HUES64 (cell line): Measurements from ENCODE around the gene WAPL.

Experiments
- H3K27ac ChIP-seq: 2 replicates; pipeline ENCODE4 v1.7.0; 2013; ENCODE audit warnings: low read depth, low read length, inconsistent platforms
- H3K27me3 ChIP-seq: 2 replicates; pipeline ENCODE4 v1.6.1; 2013; ENCODE audit warnings: mild to moderate bottlenecking, low read length; ENCODE audit not compliant: insufficient read depth
- H3K36me3 ChIP-seq: 2 replicates; pipeline ENCODE4 v1.6.1; 2013; ENCODE audit warnings: mild to moderate bottlenecking, low read length; ENCODE audit not compliant: insufficient read depth
- H3K4me1 ChIP-seq: 2 replicates; pipeline ENCODE4 v1.6.1; 2013; ENCODE audit warnings: mild to moderate bottlenecking, low read length, moderate library complexity; ENCODE audit not compliant: insufficient read depth
- H3K4me3 ChIP-seq: 2 replicates; pipeline ENCODE4 v1.5.1; 2013; ENCODE audit warnings: mild to moderate bottlenecking, low read length, moderate library complexity
- H3K9ac ChIP-seq: 2 replicates; pipeline ENCODE4 v1.6.1; 2013; ENCODE audit warnings: mild to moderate bottlenecking, low read depth, low read length
- H3K9me3 ChIP-seq: 2 replicates; pipeline ENCODE4 v1.6.1; 2013; ENCODE audit warnings: low read depth, low read length; ENCODE audit not compliant: insufficient read depth
- WGBS: fragments of 150-250, 120-280 bp; methylation state at CpG from one replicate; pipeline ENCODE4 v1.1.7; 2013; ENCODE audit warnings: missing lambda C conversion rate; 5-methylcytosine and 5-hydroxymethylcytosine counted together

The WAPL gene

DNA sequence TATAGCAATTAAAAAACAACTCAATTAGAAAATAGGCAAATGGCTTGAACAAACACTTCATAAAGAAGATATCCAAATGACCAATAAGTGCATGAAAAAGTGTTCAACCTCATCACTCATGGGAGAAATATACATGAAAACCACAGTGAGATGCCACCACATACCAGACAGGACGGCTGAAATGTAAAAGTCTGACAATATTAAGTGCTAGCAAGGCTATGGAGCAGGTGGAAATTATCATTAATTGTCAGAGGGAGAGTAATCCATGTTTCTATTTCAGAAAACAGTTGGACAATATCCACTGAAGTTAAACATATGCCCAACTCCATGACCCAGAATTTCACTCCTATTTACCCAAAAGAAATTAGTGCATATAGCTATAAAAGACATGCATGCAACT, 112.4 kb downstream of the WAPL start:
- Histone ChIP-seq H3K27me3 (no peaks in the 10 kb centered on the region), H3K9ac (no peak overlapping the region), H3K36me3 (no peaks in the 10 kb centered on the region), H3K27ac (no peak overlapping the region), H3K9me3 (0 out of 2 replicates have a peak, but pooled peaks cover 4% of the 10 kb centered on the region), H3K4me3 (no peak overlapping the region), H3K4me1 (no peaks in the 10 kb centered on the region)
- WGBS = 57% methylated on average over 1 of the region's 1 CpG

DNA sequence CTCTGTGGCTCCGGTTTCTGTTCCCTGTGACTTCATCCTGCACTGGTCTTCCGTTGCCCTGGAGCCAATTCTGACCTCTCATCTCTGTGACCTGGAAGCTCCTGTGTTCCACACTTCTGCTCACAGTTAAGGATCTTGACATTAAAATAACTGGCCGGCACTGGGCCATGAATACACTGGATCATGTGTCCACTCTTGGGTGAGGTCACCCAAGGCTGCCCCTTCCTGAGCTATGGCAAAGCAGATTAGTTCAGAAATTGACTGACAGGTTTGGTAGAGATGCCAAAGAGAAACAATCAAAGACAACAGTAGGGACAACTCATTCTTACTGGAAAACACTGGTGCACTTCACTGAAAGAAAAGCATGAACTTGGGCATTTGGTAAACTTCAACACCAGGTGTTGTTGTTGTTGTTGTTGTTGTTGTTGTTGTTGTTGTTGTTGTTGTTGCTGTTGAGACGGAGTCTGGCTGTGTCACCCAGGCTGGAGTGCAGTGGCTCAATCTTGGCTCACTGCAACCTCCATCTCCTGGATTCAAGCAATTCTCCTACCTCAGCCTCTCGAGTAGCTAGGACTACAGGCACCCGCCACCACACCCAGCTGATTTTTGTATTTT, 118.3 kb downstream of the WAPL start:
- H3K9ac ChIP-seq = no peak overlapping the region

DNA sequence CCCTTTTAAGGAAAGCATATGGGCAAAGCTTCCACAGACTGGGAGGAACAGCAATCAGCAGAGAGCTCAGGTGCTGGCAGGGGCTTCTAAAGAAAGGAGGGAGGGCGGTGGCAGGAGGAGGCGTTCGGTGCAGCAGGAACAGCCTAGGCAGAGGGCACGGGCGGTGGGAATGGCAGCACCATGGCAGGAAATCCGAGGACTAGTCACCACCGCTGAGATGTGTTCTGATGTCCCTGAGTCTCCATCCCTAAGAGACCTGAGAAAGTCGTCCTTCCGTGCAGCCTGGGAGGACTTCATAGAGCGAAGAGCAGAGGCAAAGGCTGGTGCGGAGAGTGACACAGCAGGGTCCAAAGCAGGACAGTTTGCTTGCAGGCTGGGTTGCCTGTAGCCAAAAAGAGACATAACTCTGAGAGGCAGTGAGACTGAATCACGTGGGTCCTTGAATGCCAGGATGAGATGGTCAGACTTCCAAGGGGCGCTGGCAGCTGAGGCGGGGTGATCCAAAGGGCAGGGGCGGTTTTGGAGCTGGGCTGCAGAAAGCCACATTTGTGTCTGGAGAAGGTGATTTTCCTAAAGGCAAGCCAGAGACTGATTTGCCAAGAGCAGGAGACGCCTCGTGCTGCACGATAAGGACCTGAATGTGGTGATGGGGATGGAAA, 119.2 kb downstream of the WAPL start:
- Histone ChIP-seq H3K9me3 (no peaks in the 10 kb centered on the region), H3K27ac (no peak overlapping the region), H3K4me1 (peaks cover 10% of the 10 kb centered on the region; the same call in 1 of the 2 replicates), H3K36me3 (no peaks in the 10 kb centered on the region), H3K4me3 (peak overlapping the region; percentile 71), H3K9ac (no peak overlapping the region), H3K27me3 (peaks cover 48% of the 10 kb centered on the region)
- WGBS = 18% methylated on average over 18 of the region's 18 CpGs

More for the DNA sequence above, 118.3 kb downstream of the WAPL start:
- no peaks in the 10 kb centered on the region for H3K36me3 ChIP-seq
- no peak overlapping the region for H3K4me3 ChIP-seq
- H3K27me3 ChIP-seq = peaks cover 47% of the 10 kb centered on the region
- H3K9me3 ChIP-seq = no peaks in the 10 kb centered on the region
- H3K4me1 ChIP-seq = peaks cover 10% of the 10 kb centered on the region; the same call in 1 of the 2 replicates
- H3K27ac ChIP-seq = no peak overlapping the region
- 76% methylated on average over 6 of the region's 6 CpGs for WGBS

DNA sequence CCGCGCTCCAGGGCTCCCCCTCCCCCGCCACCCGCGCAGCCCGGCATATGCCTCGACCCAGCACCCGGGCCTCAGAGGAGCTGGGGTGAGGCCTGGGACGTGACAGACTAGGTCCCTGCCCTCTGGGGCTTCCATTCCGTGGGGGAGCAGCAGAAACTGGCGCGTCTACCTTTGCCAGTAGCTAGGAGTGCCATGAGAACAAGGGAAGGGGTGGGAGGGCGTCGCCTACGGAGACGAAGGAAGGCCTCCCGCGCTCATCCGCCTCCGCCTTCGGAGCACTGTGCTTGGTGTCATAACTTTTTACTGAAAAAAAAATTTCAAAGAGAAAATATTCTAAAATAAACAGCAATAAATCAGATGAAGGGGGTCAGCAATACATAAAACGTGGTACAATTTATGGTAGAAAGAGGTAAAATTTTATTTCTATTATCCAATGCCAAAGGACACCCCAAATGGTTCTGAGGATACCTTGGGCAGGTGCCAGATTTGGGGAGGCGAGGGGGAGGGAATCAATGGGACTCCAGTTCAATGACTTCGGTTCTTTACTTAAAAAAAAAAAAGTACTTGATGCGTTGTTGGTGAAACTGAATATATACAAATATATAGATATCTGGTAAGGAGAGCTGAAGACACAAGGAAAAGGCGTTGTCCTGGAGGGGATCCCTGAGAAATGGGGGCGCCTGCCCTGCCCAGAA, 119.9 kb downstream of the WAPL start:
- Histone ChIP-seq H3K9ac (no peak overlapping the region), H3K27ac (no peak overlapping the region), H3K4me1 (peaks cover 10% of the 10 kb centered on the region; the same call in 1 of the 2 replicates), H3K27me3 (peaks cover 53% of the 10 kb centered on the region), H3K36me3 (no peaks in the 10 kb centered on the region), H3K4me3 (peak overlapping the region; percentile 71), H3K9me3 (no peaks in the 10 kb centered on the region)
- WGBS = 8% methylated on average over 25 of the region's 27 CpGs

DNA sequence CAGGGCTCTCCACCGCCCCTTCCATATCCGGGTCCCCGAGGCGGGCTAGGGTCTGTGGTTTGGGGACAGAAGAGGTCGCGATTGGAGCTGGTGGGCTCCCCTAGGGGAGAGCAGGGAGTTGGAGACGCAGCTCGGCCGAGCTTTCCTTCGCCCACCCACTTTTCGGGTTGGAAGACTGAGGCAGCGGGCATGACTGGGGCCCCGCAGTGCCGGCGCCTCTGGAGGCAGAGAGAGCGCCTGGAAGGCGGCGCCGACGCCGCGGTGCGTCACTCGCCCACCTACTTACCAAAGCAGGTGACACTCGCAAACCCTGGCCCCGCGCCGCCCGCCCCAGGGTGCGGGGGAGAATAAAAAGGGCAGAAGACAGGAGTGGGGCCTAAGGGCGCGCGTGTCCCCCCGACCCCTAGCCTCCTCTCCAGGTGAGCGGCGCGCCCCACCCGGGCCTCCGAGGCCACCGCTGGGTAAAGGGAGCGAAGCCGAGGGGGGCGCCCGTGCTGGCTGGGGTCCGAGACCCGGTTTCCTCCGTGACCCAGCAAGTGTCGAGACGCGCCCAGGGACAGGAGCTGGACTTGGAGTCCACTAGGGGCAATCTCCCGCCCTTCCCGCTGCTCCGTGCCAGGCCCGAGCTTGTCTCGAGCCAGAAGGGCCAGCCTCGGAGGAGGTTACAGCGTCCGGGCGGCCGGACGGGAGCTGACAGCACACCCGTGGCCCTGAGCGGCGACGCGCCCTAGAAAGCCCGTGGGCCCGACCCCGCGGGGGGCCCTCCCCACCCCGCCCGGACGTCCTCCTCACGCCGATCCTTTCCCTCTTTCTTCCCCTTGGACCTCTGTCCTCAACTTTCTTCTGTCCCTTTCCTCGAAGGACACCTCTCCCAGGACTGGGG, 120.6 kb downstream of the WAPL start:
- Histone ChIP-seq H3K9me3 (no peaks in the 10 kb centered on the region), H3K4me3 (peak overlapping the region; percentile 71), H3K27me3 (peaks cover 57% of the 10 kb centered on the region), H3K4me1 (peaks cover 10% of the 10 kb centered on the region; the same call in 1 of the 2 replicates), H3K27ac (no peak overlapping the region), H3K9ac (peak overlapping the region; percentile 56; the same call in 1 of the 2 replicates), H3K36me3 (no peaks in the 10 kb centered on the region)
- WGBS = under 1% methylated on average over 76 of the region's 76 CpGs

DNA sequence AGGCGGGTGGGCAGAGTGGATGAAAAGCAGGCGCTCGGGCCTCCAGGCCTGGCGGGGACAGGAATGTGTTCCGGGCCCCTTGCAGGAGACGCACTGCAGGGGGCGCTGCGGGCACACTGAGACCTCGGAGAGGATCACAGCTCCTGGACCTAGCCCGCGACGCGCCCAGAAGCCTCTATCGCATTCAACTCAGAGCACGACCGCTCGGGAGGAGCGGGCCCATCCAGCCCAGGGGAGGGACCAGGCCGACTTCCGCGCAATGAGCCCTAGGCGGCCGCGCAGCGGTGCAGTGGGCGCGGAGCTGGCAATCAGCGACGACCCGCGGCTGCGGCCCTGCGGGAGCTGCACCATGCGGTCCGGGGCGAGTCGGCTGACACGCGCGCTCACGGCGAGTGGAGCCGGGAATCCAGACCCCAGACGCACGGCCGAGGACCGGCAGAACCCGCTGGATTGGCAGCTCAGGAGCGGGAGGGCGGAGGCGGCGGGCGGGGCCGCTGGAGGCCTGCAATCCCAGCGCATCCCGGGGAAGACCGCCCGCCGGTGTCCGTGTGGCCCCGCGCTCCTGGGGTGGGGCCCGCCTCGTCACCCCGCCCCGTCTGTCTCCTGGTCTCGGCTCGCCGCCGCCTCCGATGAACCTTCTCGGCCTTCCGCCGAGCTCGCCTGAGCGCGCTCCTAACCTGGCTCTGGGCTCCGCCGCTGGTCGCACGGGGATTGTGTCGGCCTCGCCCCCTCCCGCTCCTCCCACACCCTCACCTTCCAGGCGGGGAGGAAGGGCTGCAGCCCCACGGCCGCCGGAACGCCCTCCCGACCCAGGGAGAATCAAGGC, 121.5 kb downstream of the WAPL start:
- H3K36me3 ChIP-seq = no peaks in the 10 kb centered on the region
- peaks cover 57% of the 10 kb centered on the region for H3K27me3 ChIP-seq
- WGBS = under 1% methylated on average over 90 of the region's 90 CpGs
- H3K4me3 ChIP-seq = peak overlapping the region; percentile 71
- peak overlapping the region; percentile 40; the same call in 1 of the 2 replicates for H3K27ac ChIP-seq
- H3K4me1 ChIP-seq = peaks cover 10% of the 10 kb centered on the region; the same call in 1 of the 2 replicates
- H3K9me3 ChIP-seq = no peaks in the 10 kb centered on the region
- peak overlapping the region; percentile 56 for H3K9ac ChIP-seq

DNA sequence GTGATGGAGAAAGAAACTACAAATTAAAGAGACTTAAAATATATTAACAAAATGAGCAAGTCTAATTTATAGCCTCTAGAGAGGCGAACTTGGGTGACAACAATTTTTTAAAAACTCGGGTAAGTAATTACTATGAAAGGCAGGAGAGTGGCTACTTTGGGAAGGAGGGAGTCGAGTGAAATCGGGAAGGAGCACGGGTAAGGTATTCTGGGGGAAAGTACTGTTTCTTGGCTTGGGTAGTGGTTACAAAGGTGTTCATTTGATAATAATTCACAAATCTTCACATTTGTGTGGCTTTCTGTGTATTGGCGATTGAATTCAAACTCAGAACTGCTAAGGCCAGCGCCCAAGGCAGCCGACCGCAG, 122.1 kb downstream of the WAPL start:
- 37% methylated on average over 9 of the region's 9 CpGs for WGBS
- peaks cover 10% of the 10 kb centered on the region; the same call in 1 of the 2 replicates for H3K4me1 ChIP-seq
- H3K36me3 ChIP-seq = no peaks in the 10 kb centered on the region
- peak overlapping the region; percentile 71; the same call in 1 of the 2 replicates for H3K4me3 ChIP-seq
- no peaks in the 10 kb centered on the region for H3K9me3 ChIP-seq
- H3K27me3 ChIP-seq = peaks cover 57% of the 10 kb centered on the region
- no peak overlapping the region for H3K27ac ChIP-seq
- H3K9ac ChIP-seq = no peak overlapping the region

DNA sequence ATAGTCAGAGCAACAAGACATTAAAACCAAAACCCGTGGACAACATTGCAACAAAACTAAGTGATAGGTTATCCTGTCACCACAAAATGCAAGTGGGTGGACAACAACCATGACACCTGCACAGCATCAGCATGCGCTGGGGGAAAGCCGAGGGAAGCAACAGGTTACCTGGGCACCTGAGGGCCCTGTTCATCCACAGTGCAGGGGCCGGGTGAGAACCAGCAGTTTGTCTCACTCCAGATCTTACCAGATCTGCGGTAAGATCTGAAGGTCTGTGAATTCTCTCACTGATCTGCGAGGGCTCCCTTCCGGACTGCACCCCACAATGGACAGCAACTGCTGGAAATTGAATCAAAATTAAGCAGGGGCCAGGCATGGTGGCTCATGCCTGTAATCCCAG, 124.5 kb downstream of the WAPL start:
- H3K9me3 ChIP-seq = no peaks in the 10 kb centered on the region
- H3K27ac ChIP-seq = no peak overlapping the region
- WGBS = 80% methylated on average over 7 of the region's 7 CpGs
- H3K27me3 ChIP-seq = peaks cover 51% of the 10 kb centered on the region
- H3K9ac ChIP-seq = no peak overlapping the region
- H3K4me3 ChIP-seq = no peak overlapping the region
- peaks cover 7% of the 10 kb centered on the region; the same call in 1 of the 2 replicates for H3K4me1 ChIP-seq
- H3K36me3 ChIP-seq = no peaks in the 10 kb centered on the region

DNA sequence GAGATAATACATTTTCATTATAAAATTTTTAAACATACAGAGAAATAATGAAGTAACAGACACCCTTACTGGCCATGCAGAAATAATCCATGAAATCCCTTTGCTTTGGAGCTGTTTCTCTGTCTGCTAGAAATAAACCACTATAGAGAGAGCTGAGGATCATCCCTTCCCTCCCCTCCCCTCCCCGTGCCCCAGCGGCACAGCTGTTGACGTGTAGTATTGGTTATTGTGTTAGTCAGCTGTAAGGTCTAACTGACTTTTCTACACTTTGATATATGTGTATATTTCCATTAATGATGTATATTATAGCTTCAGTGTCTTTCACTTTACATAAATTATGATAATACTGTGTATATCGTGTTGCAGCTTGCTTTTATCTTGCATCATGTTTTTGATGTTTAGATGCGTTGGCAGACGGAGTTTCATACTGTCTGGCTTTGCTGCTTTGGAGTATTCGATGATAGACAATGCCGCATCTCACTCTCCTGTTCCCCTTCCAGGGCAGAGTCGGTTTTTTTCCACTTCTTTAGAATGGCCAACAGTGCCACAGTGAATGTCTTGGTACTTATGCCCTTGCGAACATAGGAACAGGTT, 127.6 kb downstream of the WAPL start:
- H3K9me3 ChIP-seq = no peaks in the 10 kb centered on the region
- no peak overlapping the region for H3K9ac ChIP-seq
- no peak overlapping the region for H3K4me3 ChIP-seq
- no peak overlapping the region for H3K27ac ChIP-seq
- no peaks in the 10 kb centered on the region for H3K36me3 ChIP-seq
- peaks cover 4% of the 10 kb centered on the region for H3K4me1 ChIP-seq
- H3K27me3 ChIP-seq = peaks cover 55% of the 10 kb centered on the region
- WGBS = 90% methylated on average over 7 of the region's 10 CpGs

DNA sequence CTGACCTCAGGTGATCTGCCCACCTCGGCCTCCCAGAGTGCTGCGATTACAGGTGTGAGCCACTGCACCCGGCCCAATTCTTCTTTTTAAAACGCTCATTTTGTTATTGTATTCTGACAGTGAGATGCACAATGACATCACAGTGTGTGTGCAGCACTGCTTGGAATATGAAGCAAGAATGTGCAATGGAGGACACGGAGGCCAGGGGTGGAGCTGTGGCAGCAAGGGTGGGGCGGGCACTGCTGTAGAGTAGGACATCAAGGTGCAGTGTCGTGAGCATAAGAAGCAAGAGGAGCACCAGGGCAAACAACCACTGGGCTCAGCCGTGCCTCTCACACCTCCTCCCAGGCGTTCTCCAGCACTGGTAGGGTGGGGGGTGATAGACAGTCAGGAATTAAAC, 128.2 kb downstream of the WAPL start:
- H3K9ac ChIP-seq = no peak overlapping the region

More for the DNA sequence above, 128.2 kb downstream of the WAPL start:
- no peak overlapping the region for H3K4me3 ChIP-seq
- peaks cover 4% of the 10 kb centered on the region for H3K4me1 ChIP-seq
- no peaks in the 10 kb centered on the region for H3K9me3 ChIP-seq
- peaks cover 51% of the 10 kb centered on the region for H3K27me3 ChIP-seq
- no peak overlapping the region for H3K27ac ChIP-seq
- 88% methylated on average over 7 of the region's 9 CpGs for WGBS
- no peaks in the 10 kb centered on the region for H3K36me3 ChIP-seq
